OCI-M1 (cell line): ENCODE results near the gene FUT8.
"Not testable (repeated sequence)": the region's sequence is repeated elsewhere in the genome, so short reads cannot be mapped to it uniquely, and the experiment has no call there.

Experiments used
- DNase-seq: peaks from one replicate; lab custom pipeline; 2025; lab: John Stamatoyannopoulos, UW

The FUT8 gene

GRCh38 chr14:65453807-65454480 lies 41.4 kb downstream of the FUT8 start:
- DNase-seq: peak; percentile 23

GRCh38 chr14:65456247-65456646 lies 43.7 kb downstream of the FUT8 start:
- no peak for DNase-seq

- DNase-seq: peak; percentile 71
Measured at GRCh38 chr14:65461730-65462129, 49.2 kb downstream of the FUT8 start.

- peak; percentile 69 for DNase-seq
Measured at GRCh38 chr14:65462411-65462810, 49.9 kb downstream of the FUT8 start.

- no peak for DNase-seq
Measured at GRCh38 chr14:65465584-65465983, 53.1 kb downstream of the FUT8 start.

GRCh38 chr14:65467926-65468325 lies 55.4 kb downstream of the FUT8 start:
- DNase-seq: not testable (repeated sequence)

- DNase-seq: no peak
Measured at GRCh38 chr14:65469903-65470302, 57.4 kb downstream of the FUT8 start.

- DNase-seq: no peak
Measured at GRCh38 chr14:65470404-65470880, 57.9 kb downstream of the FUT8 start.

- DNase-seq: peak; percentile 54
Measured at GRCh38 chr14:65471038-65471878, 58.7 kb downstream of the FUT8 start.

- DNase-seq: peak; percentile 68
Measured at GRCh38 chr14:65472189-65472588, 59.7 kb downstream of the FUT8 start.

- DNase-seq: peak; percentile 67
Measured at GRCh38 chr14:65476273-65476941, 63.9 kb downstream of the FUT8 start.

- no peak for DNase-seq
Measured at GRCh38 chr14:65476942-65477318, 64.4 kb downstream of the FUT8 start.

- DNase-seq: no peak
Measured at GRCh38 chr14:65478017-65478416, 65.5 kb downstream of the FUT8 start.

GRCh38 chr14:65478596-65478995 lies 66.1 kb downstream of the FUT8 start:
- DNase-seq: peak; percentile 79

- no peak for DNase-seq
Measured at GRCh38 chr14:65479386-65479785, 66.9 kb downstream of the FUT8 start.

- DNase-seq: peak; percentile 71
Measured at GRCh38 chr14:65482757-65483438, 70.4 kb downstream of the FUT8 start.

GRCh38 chr14:65483647-65484046 lies 71.1 kb downstream of the FUT8 start:
- peak; percentile 75 for DNase-seq

GRCh38 chr14:65485516-65485915 lies 73.0 kb downstream of the FUT8 start:
- no peak for DNase-seq

GRCh38 chr14:65486863-65487262 lies 74.3 kb downstream of the FUT8 start:
- no peak for DNase-seq

- no peak for DNase-seq
Measured at GRCh38 chr14:65487783-65488494, 75.4 kb downstream of the FUT8 start.

- no peak for DNase-seq
Measured at GRCh38 chr14:65491274-65491673, 78.7 kb downstream of the FUT8 start.
